Measurements from ENCODE around the gene SLC7A6OS. TPM values are rescaled to one million over a fixed set of nuclear protein-coding genes. Genes with fewer than 3 reads are reported as not detected.

Gene SLC7A6OS
- total RNA-seq, 1 experiment from 2014 or later = 16.0 TPM

DNA sequence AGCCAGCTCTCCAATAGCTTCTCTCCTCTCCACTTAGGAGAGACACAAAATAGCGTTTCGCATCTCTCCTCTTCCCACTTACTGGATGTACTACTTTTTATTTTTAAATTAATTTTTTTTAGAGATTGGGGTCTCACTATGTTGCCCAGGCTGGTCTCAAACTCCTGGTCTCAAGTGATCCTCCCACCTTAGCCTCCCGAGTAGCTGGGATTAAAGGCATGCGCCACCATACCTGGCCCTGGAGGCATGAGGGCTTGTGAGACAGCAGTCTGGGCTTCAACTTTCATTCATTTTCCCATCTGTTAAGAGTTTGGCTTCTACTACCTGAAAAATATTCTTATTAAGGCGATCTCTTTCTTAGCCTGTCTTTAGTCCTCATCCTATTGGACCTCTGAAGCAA lies 18.3 kb downstream of the SLC7A6OS start:
- Histone ChIP-seq H3K36me3 (ENCODE audit: control insufficient read depth, insufficient read depth, low read length) (no peaks in the 10 kb centered on the region), H3K4me3 (ENCODE audit: low read depth in 2 of 2, low read length in 2 of 2) (no peak overlapping the region), H3K27me3 (ENCODE audit: control insufficient read depth, insufficient read depth, low read length) (no peaks in the 10 kb centered on the region), H3K9me3 (ENCODE audit: control insufficient read depth, insufficient read depth, low read depth, low read length) (no peaks in the 10 kb centered on the region), H3K4me1 (ENCODE audit: control insufficient read depth, insufficient read depth, low read length) (no peaks in the 10 kb centered on the region), H3K27ac (ENCODE audit: low read length) (no peak overlapping the region)
- ATAC-seq (no peak), DNase-seq (ENCODE audit: low read depth, low spot score) (no peak)
- in situ Hi-C loops (cut with HindIII; ENCODE audit: low pct_unique_long_range_greater_than_20kb, low sequenced_read_pairs) (no loop called here), intact Hi-C loops (cut with micrococcal nuclease; ENCODE audit: unreplicated experiment) (no loop called here)
- no peak for TF ChIP-seq POLR2AphosphoS5 (IDR thresholded peaks at IDR 0.05; ENCODE audit: low read depth, low read length)
- TF ChIP-seq, protein P1, sequence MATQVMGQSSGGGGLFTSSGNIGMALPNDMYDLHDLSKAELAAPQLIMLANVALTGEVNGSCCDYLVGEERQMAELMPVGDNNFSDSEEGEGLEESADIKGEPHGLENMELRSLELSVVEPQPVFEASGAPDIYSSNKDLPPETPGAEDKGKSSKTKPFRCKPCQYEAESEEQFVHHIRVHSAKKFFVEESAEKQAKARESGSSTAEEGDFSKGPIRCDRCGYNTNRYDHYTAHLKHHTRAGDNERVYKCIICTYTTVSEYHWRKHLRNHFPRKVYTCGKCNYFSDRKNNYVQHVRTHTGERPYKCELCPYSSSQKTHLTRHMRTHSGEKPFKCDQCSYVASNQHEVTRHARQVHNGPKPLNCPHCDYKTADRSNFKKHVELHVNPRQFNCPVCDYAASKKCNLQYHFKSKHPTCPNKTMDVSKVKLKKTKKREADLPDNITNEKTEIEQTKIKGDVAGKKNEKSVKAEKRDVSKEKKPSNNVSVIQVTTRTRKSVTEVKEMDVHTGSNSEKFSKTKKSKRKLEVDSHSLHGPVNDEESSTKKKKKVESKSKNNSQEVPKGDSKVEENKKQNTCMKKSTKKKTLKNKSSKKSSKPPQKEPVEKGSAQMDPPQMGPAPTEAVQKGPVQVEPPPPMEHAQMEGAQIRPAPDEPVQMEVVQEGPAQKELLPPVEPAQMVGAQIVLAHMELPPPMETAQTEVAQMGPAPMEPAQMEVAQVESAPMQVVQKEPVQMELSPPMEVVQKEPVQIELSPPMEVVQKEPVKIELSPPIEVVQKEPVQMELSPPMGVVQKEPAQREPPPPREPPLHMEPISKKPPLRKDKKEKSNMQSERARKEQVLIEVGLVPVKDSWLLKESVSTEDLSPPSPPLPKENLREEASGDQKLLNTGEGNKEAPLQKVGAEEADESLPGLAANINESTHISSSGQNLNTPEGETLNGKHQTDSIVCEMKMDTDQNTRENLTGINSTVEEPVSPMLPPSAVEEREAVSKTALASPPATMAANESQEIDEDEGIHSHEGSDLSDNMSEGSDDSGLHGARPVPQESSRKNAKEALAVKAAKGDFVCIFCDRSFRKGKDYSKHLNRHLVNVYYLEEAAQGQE (IDR thresholded peaks at IDR 0.05; ENCODE audit: insufficient read depth in 1 of 2, low read depth in 2 of 2, low read length in 1 of 2) = no peak
- TF ChIP-seq TCF7L2 (IDR thresholded peaks at IDR 0.05; ENCODE audit: low read depth, low read length) = no peak
- no peak for TF ChIP-seq SIN3A (IDR thresholded peaks at IDR 0.05; ENCODE audit: borderline replicate concordance, insufficient read depth, low read depth, low read length)
- TF ChIP-seq, protein P2, sequence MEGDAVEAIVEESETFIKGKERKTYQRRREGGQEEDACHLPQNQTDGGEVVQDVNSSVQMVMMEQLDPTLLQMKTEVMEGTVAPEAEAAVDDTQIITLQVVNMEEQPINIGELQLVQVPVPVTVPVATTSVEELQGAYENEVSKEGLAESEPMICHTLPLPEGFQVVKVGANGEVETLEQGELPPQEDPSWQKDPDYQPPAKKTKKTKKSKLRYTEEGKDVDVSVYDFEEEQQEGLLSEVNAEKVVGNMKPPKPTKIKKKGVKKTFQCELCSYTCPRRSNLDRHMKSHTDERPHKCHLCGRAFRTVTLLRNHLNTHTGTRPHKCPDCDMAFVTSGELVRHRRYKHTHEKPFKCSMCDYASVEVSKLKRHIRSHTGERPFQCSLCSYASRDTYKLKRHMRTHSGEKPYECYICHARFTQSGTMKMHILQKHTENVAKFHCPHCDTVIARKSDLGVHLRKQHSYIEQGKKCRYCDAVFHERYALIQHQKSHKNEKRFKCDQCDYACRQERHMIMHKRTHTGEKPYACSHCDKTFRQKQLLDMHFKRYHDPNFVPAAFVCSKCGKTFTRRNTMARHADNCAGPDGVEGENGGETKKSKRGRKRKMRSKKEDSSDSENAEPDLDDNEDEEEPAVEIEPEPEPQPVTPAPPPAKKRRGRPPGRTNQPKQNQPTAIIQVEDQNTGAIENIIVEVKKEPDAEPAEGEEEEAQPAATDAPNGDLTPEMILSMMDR (IDR thresholded peaks at IDR 0.05) = no peak
- ChIA-PET CTCF (no interaction called here), POLR2A (no interaction called here)
- BruUV-seq (replicated peaks) = no TSS peak

DNA sequence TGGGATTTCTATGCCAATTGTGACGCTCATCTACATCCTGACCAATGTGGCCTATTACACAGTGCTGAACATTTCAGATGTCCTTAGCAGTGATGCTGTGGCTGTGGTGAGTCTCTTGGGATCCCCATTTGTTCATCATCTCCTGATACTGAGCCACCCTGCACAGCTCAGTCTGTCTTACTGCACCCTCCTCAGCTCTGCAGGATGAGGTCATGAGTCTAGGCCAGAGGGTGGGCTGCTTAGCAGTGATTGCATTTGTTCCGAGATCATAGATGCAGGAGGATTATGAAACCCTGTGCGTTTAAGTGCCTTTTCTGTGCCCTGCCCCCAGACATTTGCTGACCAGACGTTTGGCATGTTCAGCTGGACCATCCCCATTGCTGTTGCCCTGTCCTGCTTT lies 19.5 kb downstream of the SLC7A6OS start:
- Histone ChIP-seq H3K4me3 (ENCODE audit: low read depth in 2 of 2, low read length in 2 of 2) (no peak overlapping the region), H3K4me1 (ENCODE audit: control insufficient read depth, insufficient read depth, low read length) (no peaks in the 10 kb centered on the region), H3K36me3 (ENCODE audit: control insufficient read depth, insufficient read depth, low read length) (no peaks in the 10 kb centered on the region), H3K27me3 (ENCODE audit: control insufficient read depth, insufficient read depth, low read length) (no peaks in the 10 kb centered on the region), H3K9me3 (ENCODE audit: control insufficient read depth, insufficient read depth, low read depth, low read length) (no peaks in the 10 kb centered on the region), H3K27ac (ENCODE audit: low read length) (no peak overlapping the region)
- DNase-seq (ENCODE audit: low read depth, low spot score) (no peak), ATAC-seq (no peak)
- ChIA-PET POLR2A (no interaction called here), CTCF (no interaction called here)
- TF ChIP-seq POLR2AphosphoS5 (IDR thresholded peaks at IDR 0.05; ENCODE audit: low read depth, low read length) = no peak
- TF ChIP-seq, protein P2 (IDR thresholded peaks at IDR 0.05) = no peak
- no peak for TF ChIP-seq SIN3A (IDR thresholded peaks at IDR 0.05; ENCODE audit: borderline replicate concordance, insufficient read depth, low read depth, low read length)
- TF ChIP-seq, protein P1 (IDR thresholded peaks at IDR 0.05; ENCODE audit: insufficient read depth in 1 of 2, low read depth in 2 of 2, low read length in 1 of 2) = no peak
- no peak for TF ChIP-seq TCF7L2 (IDR thresholded peaks at IDR 0.05; ENCODE audit: low read depth, low read length)
- intact Hi-C loops (cut with micrococcal nuclease; ENCODE audit: unreplicated experiment) = no loop called here
- in situ Hi-C loops (cut with HindIII; ENCODE audit: low pct_unique_long_range_greater_than_20kb, low sequenced_read_pairs) = no loop called here
- no TSS peak for BruUV-seq (replicated peaks)
